ENCODE results near the gene STXBP6. TPM values are rescaled to one million over a fixed set of nuclear protein-coding genes. Genes with fewer than 3 reads are reported as not detected.

STXBP6 gene
- total RNA-seq, 1 donor from 2014 or later, result 17.7 TPM

DNA sequence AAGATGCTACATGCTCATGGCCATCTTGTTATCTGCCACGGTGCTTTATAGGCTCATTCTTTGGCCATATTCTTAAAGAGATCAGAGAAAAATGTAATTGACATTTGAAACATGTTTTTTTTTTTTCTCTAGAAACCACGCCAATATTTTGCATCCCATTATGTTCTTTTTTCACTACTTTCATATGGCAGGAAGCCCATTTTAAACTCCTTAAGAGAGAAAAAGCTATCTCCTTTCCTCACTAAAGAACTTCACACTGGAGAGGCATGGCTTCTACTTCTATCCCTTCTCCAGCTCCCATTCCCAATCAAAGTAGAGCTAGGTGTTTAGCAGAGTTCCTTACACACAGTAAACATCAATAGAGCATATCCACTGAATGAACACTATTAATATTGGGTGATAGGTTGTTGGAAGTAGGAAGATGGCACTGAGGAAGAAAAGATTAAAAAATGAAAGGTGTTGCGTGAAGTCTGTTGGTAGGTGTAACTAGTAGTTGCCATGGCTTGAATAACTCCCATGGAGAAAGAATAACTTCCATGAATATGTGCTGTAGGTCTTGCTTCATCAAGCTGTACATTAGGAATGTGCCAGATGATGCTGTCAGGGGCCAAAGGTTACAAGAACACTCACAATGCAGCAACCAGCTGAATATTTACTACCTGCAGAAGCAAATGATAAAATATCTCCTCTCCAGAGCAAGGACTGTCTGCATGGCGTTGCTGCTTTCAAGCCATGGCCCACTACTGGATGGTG is 178.8 kb downstream of the STXBP6 start:
- Histone ChIP-seq H3K27me3 (ENCODE audit: control insufficient read depth in 3 of 3, insufficient read depth in 3 of 3, low read length in 3 of 3) (no peaks in the 10 kb centered on the region), H3K4me1 (ENCODE audit: control insufficient read depth in 3 of 3, insufficient read depth in 3 of 3, low read length in 3 of 3) (peaks cover 3 to 5% (median 5%) of the 10 kb centered on the region in 3 donors), H3K9me3 (ENCODE audit: control insufficient read depth in 3 of 3, low read length in 3 of 3) (no peaks in the 10 kb centered on the region), H3K27ac (ENCODE audit: low read depth, low read length) (no peak overlapping the region), H3K36me3 (ENCODE audit: control insufficient read depth in 3 of 3, insufficient read depth in 3 of 3, low read length in 3 of 3) (no peaks in the 10 kb centered on the region), H3K4me3 (ENCODE audit: low read length in 3 of 3) (no peak overlapping the region), H3K9ac (ENCODE audit: low read depth in 1 of 3, low read length in 3 of 3) (no peak overlapping the region)

DNA sequence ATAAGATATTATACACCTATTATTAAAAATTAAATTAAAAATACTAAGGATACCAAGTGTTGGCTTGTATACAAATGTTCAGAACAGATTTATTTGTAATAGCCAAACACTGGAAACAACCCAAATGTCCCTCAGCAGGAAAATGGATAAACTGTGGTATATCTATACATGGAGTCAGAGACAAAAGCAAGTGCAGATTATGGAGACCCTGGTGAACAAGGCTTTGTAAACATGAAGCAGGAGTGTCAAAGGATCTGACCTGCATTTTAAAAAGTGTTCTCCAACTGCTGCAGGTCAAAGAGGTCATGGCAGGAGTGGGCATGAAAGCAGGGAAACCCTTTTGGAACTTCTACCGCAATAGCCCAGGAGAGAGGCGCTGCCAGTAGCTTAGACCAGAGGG is 181.6 kb downstream of the STXBP6 start:
- Histone ChIP-seq H3K4me1 (ENCODE audit: control insufficient read depth in 3 of 3, insufficient read depth in 3 of 3, low read length in 3 of 3) (no peaks in the 10 kb centered on the region), H3K9me3 (ENCODE audit: control insufficient read depth in 3 of 3, low read length in 3 of 3) (no peaks in the 10 kb centered on the region), H3K4me3 (ENCODE audit: low read length in 3 of 3) (no peak overlapping the region), H3K36me3 (ENCODE audit: control insufficient read depth in 3 of 3, insufficient read depth in 3 of 3, low read length in 3 of 3) (no peaks in the 10 kb centered on the region), H3K27ac (ENCODE audit: low read depth, low read length) (no peak overlapping the region), H3K9ac (ENCODE audit: low read depth in 1 of 3, low read length in 3 of 3) (no peak overlapping the region), H3K27me3 (ENCODE audit: control insufficient read depth in 3 of 3, insufficient read depth in 3 of 3, low read length in 3 of 3) (no peaks in the 10 kb centered on the region)

DNA sequence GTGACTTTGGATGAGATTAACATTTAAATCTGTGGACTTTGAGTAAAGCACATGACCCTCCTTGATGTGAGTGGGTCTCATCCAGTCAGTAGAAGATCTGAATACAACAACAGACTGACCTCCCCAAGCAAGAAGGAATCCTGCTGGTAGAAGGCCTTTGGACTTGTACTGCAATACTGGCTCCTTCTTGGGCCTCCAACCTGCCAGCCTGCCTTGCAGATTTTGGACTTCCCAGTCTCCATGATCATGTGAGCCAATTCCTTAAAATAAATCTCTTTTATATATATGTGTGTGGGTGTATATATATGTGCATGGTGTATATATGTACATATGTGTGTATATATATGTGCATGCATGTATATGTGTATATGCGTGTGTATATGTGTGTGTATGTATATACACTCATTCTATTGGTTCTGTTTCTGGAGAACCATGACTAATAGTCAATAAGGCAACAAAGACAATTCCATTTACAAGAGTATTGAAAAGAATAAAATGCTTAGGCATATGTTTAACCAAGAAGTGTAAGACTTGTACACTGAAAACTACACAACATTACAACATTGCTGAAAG is 183.8 kb downstream of the STXBP6 start:
- no peaks in the 10 kb centered on the region for H3K9me3 ChIP-seq (ENCODE audit: control insufficient read depth in 3 of 3, low read length in 3 of 3)
- no peaks in the 10 kb centered on the region for H3K27me3 ChIP-seq (ENCODE audit: control insufficient read depth in 3 of 3, insufficient read depth in 3 of 3, low read length in 3 of 3)
- no peak overlapping the region for H3K4me3 ChIP-seq (ENCODE audit: low read length in 3 of 3)
- no peaks in the 10 kb centered on the region for H3K4me1 ChIP-seq (ENCODE audit: control insufficient read depth in 3 of 3, insufficient read depth in 3 of 3, low read length in 3 of 3)
- no peak overlapping the region for H3K27ac ChIP-seq (ENCODE audit: low read depth, low read length)
- H3K9ac ChIP-seq (ENCODE audit: low read depth in 1 of 3, low read length in 3 of 3), result no peak overlapping the region
- no peaks in the 10 kb centered on the region for H3K36me3 ChIP-seq (ENCODE audit: control insufficient read depth in 3 of 3, insufficient read depth in 3 of 3, low read length in 3 of 3)

- Histone ChIP-seq H3K36me3 (ENCODE audit: control insufficient read depth in 3 of 3, insufficient read depth in 3 of 3, low read length in 3 of 3) (no peaks in the 10 kb centered on the region), H3K4me3 (ENCODE audit: low read length in 3 of 3) (no peak overlapping the region), H3K4me1 (ENCODE audit: control insufficient read depth in 3 of 3, insufficient read depth in 3 of 3, low read length in 3 of 3) (no peaks in the 10 kb centered on the region), H3K27ac (ENCODE audit: low read depth, low read length) (no peak overlapping the region), H3K27me3 (ENCODE audit: control insufficient read depth in 3 of 3, insufficient read depth in 3 of 3, low read length in 3 of 3) (no peaks in the 10 kb centered on the region), H3K9ac (ENCODE audit: low read depth in 1 of 3, low read length in 3 of 3) (no peak overlapping the region), H3K9me3 (ENCODE audit: control insufficient read depth in 3 of 3, low read length in 3 of 3) (no peaks in the 10 kb centered on the region)
These were observed 185.8 kb downstream of the STXBP6 start for GRCh38 chr14:24863968-24864684.

GRCh38 chr14:24861083-24861630 is 188.8 kb downstream of the STXBP6 start:
- no peaks in the 10 kb centered on the region for H3K4me1 ChIP-seq (ENCODE audit: control insufficient read depth in 3 of 3, insufficient read depth in 3 of 3, low read length in 3 of 3)
- no peaks in the 10 kb centered on the region for H3K9me3 ChIP-seq (ENCODE audit: control insufficient read depth in 3 of 3, low read length in 3 of 3)
- no peaks in the 10 kb centered on the region for H3K27me3 ChIP-seq (ENCODE audit: control insufficient read depth in 3 of 3, insufficient read depth in 3 of 3, low read length in 3 of 3)
- no peaks in the 10 kb centered on the region for H3K36me3 ChIP-seq (ENCODE audit: control insufficient read depth in 3 of 3, insufficient read depth in 3 of 3, low read length in 3 of 3)
- no peak overlapping the region for H3K27ac ChIP-seq (ENCODE audit: low read depth, low read length)
- no peak overlapping the region for H3K9ac ChIP-seq (ENCODE audit: low read depth in 1 of 3, low read length in 3 of 3)
- H3K4me3 ChIP-seq (ENCODE audit: low read length in 3 of 3), result no peak overlapping the region

DNA sequence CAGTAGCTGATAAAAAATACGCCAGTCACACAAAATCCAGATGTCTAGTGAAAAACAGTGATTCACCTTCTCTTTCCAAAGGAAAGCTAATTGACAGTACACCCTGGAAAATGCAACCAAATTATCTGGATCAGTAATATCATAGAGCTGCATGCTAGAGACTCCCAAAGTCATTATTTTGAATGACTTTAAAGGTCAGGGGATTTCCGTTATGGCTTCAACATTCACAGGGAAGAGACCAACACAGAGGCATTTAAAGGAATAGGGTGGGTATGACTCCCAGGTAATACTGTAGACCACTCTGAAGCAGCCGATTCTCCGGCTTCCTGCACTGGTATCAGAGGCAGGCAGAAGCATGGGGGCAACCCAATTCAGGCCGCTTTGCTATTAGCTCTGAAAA is 190.4 kb downstream of the STXBP6 start:
- Histone ChIP-seq H3K27ac (ENCODE audit: low read depth, low read length) (no peak overlapping the region), H3K4me1 (ENCODE audit: control insufficient read depth in 3 of 3, insufficient read depth in 3 of 3, low read length in 3 of 3) (no peaks in the 10 kb centered on the region), H3K9ac (ENCODE audit: low read depth in 1 of 3, low read length in 3 of 3) (no peak overlapping the region)

GRCh38 chr14:24858684-24859083 is 191.3 kb downstream of the STXBP6 start:
- Histone ChIP-seq H3K4me3 (ENCODE audit: low read length in 3 of 3) (no peak overlapping the region), H3K36me3 (ENCODE audit: control insufficient read depth in 3 of 3, insufficient read depth in 3 of 3, low read length in 3 of 3) (no peaks in the 10 kb centered on the region), H3K27ac (ENCODE audit: low read depth, low read length) (no peak overlapping the region), H3K9ac (ENCODE audit: low read depth in 1 of 3, low read length in 3 of 3) (no peak overlapping the region), H3K27me3 (ENCODE audit: control insufficient read depth in 3 of 3, insufficient read depth in 3 of 3, low read length in 3 of 3) (no peaks in the 10 kb centered on the region), H3K4me1 (ENCODE audit: control insufficient read depth in 3 of 3, insufficient read depth in 3 of 3, low read length in 3 of 3) (no peaks in the 10 kb centered on the region), H3K9me3 (ENCODE audit: control insufficient read depth in 3 of 3, low read length in 3 of 3) (no peaks in the 10 kb centered on the region)

More for the DNA sequence above, 190.4 kb downstream of the STXBP6 start:
- H3K4me3 ChIP-seq (ENCODE audit: low read length in 3 of 3), result no peak overlapping the region
- no peaks in the 10 kb centered on the region for H3K36me3 ChIP-seq (ENCODE audit: control insufficient read depth in 3 of 3, insufficient read depth in 3 of 3, low read length in 3 of 3)
- no peaks in the 10 kb centered on the region for H3K27me3 ChIP-seq (ENCODE audit: control insufficient read depth in 3 of 3, insufficient read depth in 3 of 3, low read length in 3 of 3)
- H3K9me3 ChIP-seq (ENCODE audit: control insufficient read depth in 3 of 3, low read length in 3 of 3), result no peaks in the 10 kb centered on the region

GRCh38 chr14:24858052-24858451 is 191.9 kb downstream of the STXBP6 start:
- H3K27ac ChIP-seq (ENCODE audit: low read depth, low read length), result no peak overlapping the region
- no peak overlapping the region for H3K4me3 ChIP-seq (ENCODE audit: low read length in 3 of 3)
- no peak overlapping the region for H3K9ac ChIP-seq (ENCODE audit: low read depth in 1 of 3, low read length in 3 of 3)
- H3K27me3 ChIP-seq (ENCODE audit: control insufficient read depth in 3 of 3, insufficient read depth in 3 of 3, low read length in 3 of 3), result no peaks in the 10 kb centered on the region
- no peaks in the 10 kb centered on the region for H3K9me3 ChIP-seq (ENCODE audit: control insufficient read depth in 3 of 3, low read length in 3 of 3)
- no peaks in the 10 kb centered on the region for H3K36me3 ChIP-seq (ENCODE audit: control insufficient read depth in 3 of 3, insufficient read depth in 3 of 3, low read length in 3 of 3)
- H3K4me1 ChIP-seq (ENCODE audit: control insufficient read depth in 3 of 3, insufficient read depth in 3 of 3, low read length in 3 of 3), result no peaks in the 10 kb centered on the region

DNA sequence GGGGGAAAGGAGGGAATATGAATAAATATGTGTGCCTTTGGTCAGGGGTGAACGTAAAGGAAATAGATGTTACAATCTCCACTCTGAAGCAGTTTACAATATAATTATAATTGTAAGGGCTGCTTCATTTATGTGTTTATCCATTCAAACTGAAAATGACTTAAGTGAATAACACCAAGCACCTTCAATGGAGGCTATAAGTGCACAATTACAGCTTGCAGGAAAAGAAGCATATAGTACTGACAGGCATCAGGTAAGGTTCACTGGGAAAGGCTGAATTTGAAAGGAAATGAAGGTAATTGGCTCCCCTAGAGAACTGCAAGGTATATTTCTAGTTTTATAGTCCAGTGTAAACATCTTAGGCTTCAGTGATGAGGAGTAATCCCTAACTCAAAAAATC is 192.7 kb downstream of the STXBP6 start:
- no peaks in the 10 kb centered on the region for H3K9me3 ChIP-seq (ENCODE audit: control insufficient read depth in 3 of 3, low read length in 3 of 3)
- no peak overlapping the region for H3K27ac ChIP-seq (ENCODE audit: low read depth, low read length)
- no peaks in the 10 kb centered on the region for H3K36me3 ChIP-seq (ENCODE audit: control insufficient read depth in 3 of 3, insufficient read depth in 3 of 3, low read length in 3 of 3)
- no peak overlapping the region for H3K4me3 ChIP-seq (ENCODE audit: low read length in 3 of 3)
- H3K27me3 ChIP-seq (ENCODE audit: control insufficient read depth in 3 of 3, insufficient read depth in 3 of 3, low read length in 3 of 3), result no peaks in the 10 kb centered on the region
- H3K9ac ChIP-seq (ENCODE audit: low read depth in 1 of 3, low read length in 3 of 3), result no peak overlapping the region
- H3K4me1 ChIP-seq (ENCODE audit: control insufficient read depth in 3 of 3, insufficient read depth in 3 of 3, low read length in 3 of 3), result no peaks in the 10 kb centered on the region

DNA sequence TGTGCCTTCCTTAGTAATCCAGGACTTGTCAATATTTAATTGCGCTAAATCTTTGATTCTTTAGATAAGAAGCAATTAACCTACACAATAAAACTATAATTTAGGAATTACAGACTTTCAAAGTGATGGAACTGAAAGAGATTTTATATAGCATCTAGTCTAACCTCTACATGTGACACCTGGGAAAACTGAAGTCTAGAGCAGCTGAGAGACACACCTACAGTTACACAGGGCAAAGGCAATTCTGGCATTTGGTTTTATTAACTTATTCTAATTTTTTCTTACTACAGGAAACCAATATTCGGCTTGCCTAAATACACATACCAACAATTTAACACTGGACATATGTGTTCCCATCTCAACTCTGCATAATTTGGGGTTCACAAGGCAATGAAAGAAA is 196.5 kb downstream of the STXBP6 start:
- Histone ChIP-seq H3K36me3 (ENCODE audit: control insufficient read depth in 3 of 3, insufficient read depth in 3 of 3, low read length in 3 of 3) (no peaks in the 10 kb centered on the region), H3K9ac (ENCODE audit: low read depth in 1 of 3, low read length in 3 of 3) (no peak overlapping the region), H3K4me3 (ENCODE audit: low read length in 3 of 3) (no peak overlapping the region)

More for the DNA sequence above, 196.5 kb downstream of the STXBP6 start:
- Histone ChIP-seq H3K4me1 (ENCODE audit: control insufficient read depth in 3 of 3, insufficient read depth in 3 of 3, low read length in 3 of 3) (no peaks in the 10 kb centered on the region), H3K27ac (ENCODE audit: low read depth, low read length) (no peak overlapping the region), H3K9me3 (ENCODE audit: control insufficient read depth in 3 of 3, low read length in 3 of 3) (no peaks in the 10 kb centered on the region), H3K27me3 (ENCODE audit: control insufficient read depth in 3 of 3, insufficient read depth in 3 of 3, low read length in 3 of 3) (no peaks in the 10 kb centered on the region)

Data from skeletal muscle tissue (tissue), 4 donors.